CD14-positive monocyte (primary cell): Measurements from ENCODE around the gene MCM3AP. TPM values are rescaled to one million over a fixed set of nuclear protein-coding genes. Genes with fewer than 3 reads are reported as not detected.

Experiments
- DNase-seq, 3 donors: peaks; one replicate each; pipeline ENCODE4 v3.0.0-alpha.2; 2011 to 2022
- H2AFZ ChIP-seq: 2 replicates; pipeline ENCODE4 v1.6.0; 2012; ENCODE audit warnings: mild to moderate bottlenecking, low read depth, low read length, inconsistent platforms; ENCODE audit not compliant: insufficient read depth, poor library complexity, severe bottlenecking
- H3K27ac ChIP-seq, 2 donors: 1 replicate in 1 of 2; 2 replicates in 1 of 2; pipeline ENCODE4 v1.5.1; 2012 to 2013; ENCODE audit warnings: low read length in 2 of 2, control low read depth in 1 of 2, inconsistent platforms in 1 of 2, low read depth in 1 of 2, mild to moderate bottlenecking in 1 of 2
- H3K27me3 ChIP-seq, 2 donors: one replicate each; pipeline versions ENCODE4 v1.6.0 to v1.6.1; 2011 to 2013; ENCODE audit warnings: low read length in 2 of 2; ENCODE audit not compliant: control insufficient read depth in 2 of 2, insufficient read depth in 2 of 2
- H3K36me3 ChIP-seq, 2 donors: replicated peaks in 1 of 2; 1 replicate in 1 of 2; 2 replicates in 1 of 2; pipeline versions ENCODE4 v1.5.1 to v1.6.1; 2012 to 2013; ENCODE audit warnings: low read length in 2 of 2, control low read depth in 1 of 2, inconsistent platforms in 1 of 2, mild to moderate bottlenecking in 1 of 2; ENCODE audit not compliant: insufficient read depth in 2 of 2, control insufficient read depth in 1 of 2
- H3K4me1 ChIP-seq, 2 donors: 1 replicate in 1 of 2; 2 replicates in 1 of 2; pipeline versions ENCODE4 v1.5.1 to v1.6.1; 2012 to 2013; ENCODE audit warnings: low read length in 2 of 2, control low read depth in 1 of 2, inconsistent platforms in 1 of 2, mild to moderate bottlenecking in 1 of 2, moderate library complexity in 1 of 2; ENCODE audit not compliant: insufficient read depth in 2 of 2, control insufficient read depth in 1 of 2
- H3K4me2 ChIP-seq: replicated peaks from 2 replicates; pipeline ENCODE3; 2012; ENCODE audit warnings: low read length, moderate library complexity, mild to moderate bottlenecking; ENCODE audit not compliant: poor library complexity, severe bottlenecking; ENCODE audit errors: extremely low read depth
- H3K4me3 ChIP-seq, 3 experiments: fragments of 200-600 bp in 1 of 3; sonication (generic) in 1 of 3; replicated peaks in 1 of 3; 1 replicate in 2 of 3; 2 replicates in 1 of 3; pipeline ENCODE4 v1.5.1; 2011 to 2013; ENCODE audit warnings: low read length in 3 of 3, mild to moderate bottlenecking in 3 of 3, control low read depth in 2 of 3, low read depth in 2 of 3, inconsistent platforms in 1 of 3, moderate library complexity in 1 of 3
- H3K79me2 ChIP-seq: 2 replicates; pipeline ENCODE4 v1.6.0; 2012; ENCODE audit warnings: mild to moderate bottlenecking, control low read depth, inconsistent platforms, low read length, moderate library complexity; ENCODE audit not compliant: insufficient read depth
- H3K9ac ChIP-seq: 2 replicates; pipeline ENCODE4 v1.6.0; 2017; ENCODE audit warnings: low read length, mild to moderate bottlenecking; ENCODE audit not compliant: insufficient read depth, poor library complexity, severe bottlenecking
- H3K9me3 ChIP-seq, 2 donors: replicated peaks in 1 of 2; 1 replicate in 1 of 2; 2 replicates in 1 of 2; pipeline versions ENCODE4 v1.5.1 to v1.6.1; 2012 to 2013; ENCODE audit warnings: low read length in 2 of 2, control low read depth in 1 of 2; ENCODE audit not compliant: control insufficient read depth in 1 of 2, insufficient read depth in 1 of 2
- H4K20me1 ChIP-seq: 2 replicates; pipeline ENCODE4 v1.6.0; 2012; ENCODE audit warnings: mild to moderate bottlenecking, low read length, control low read depth, moderate library complexity; ENCODE audit not compliant: insufficient read depth
- H3K27ac Mint-ChIP-seq, 7 donors: one replicate each; pipeline ENCODE4 v1.8.0; 2020; ENCODE audit warnings: mild to moderate bottlenecking in 7 of 7, mixed read lengths in 7 of 7, moderate library complexity in 6 of 7, inconsistent platforms in 2 of 7
- H3K27me3 Mint-ChIP-seq, 3 donors: one replicate each; pipeline ENCODE4 v1.8.0; 2021 to 2022; ENCODE audit warnings: low read depth in 3 of 3, mild to moderate bottlenecking in 3 of 3, mixed read lengths in 3 of 3, moderate library complexity in 3 of 3, inconsistent platforms in 1 of 3
- H3K36me3 Mint-ChIP-seq, 2 donors: one replicate each; pipeline ENCODE4 v1.8.0; 2020; ENCODE audit warnings: mixed read lengths in 2 of 2, inconsistent platforms in 1 of 2, mild to moderate bottlenecking in 1 of 2
- H3K4me1 Mint-ChIP-seq: one replicate; pipeline ENCODE4 v1.8.0; 2020; ENCODE audit warnings: mild to moderate bottlenecking, mixed read lengths
- H3K4me3 Mint-ChIP-seq, 2 donors: one replicate each; pipeline ENCODE4 v1.8.0; 2020; ENCODE audit warnings: mild to moderate bottlenecking in 2 of 2, mixed read lengths in 2 of 2, moderate library complexity in 1 of 2
- H3K9me3 Mint-ChIP-seq, 7 donors: one replicate each; pipeline ENCODE4 v1.8.0; 2020 to 2022; ENCODE audit warnings: mixed read lengths in 7 of 7, mild to moderate bottlenecking in 6 of 7, moderate library complexity in 6 of 7, inconsistent platforms in 2 of 7
- WGBS: methylation state at CpG from one replicate; pipeline ENCODE4 v1.1.5; 2013; ENCODE audit warnings: missing lambda C conversion rate; ENCODE audit not compliant: insufficient coverage; 5-methylcytosine and 5-hydroxymethylcytosine counted together
- intact Hi-C, 2 donors: fragments of 100-400 bp; cut with micrococcal nuclease; formaldehyde crosslinking; loops; one replicate each; pipeline versions ENCODE4 v1.15.0 to v1.15.1; 2023
- polyA plus RNA-seq, 3 donors: library from polyadenylated mRNA; depleted of rRNA in 1 of 3; unstranded in 2 of 3; stranded (reverse) in 1 of 3; fragments of 300-500 nt in 2 of 3; fragments of >200 nt in 1 of 3; fragmentation: Illumina TruSeq in 2 of 3; gene quantifications; 1 replicate in 2 of 3; 2 replicates in 1 of 3; pipeline ENCODE4 v1.2.3, GENCODE V29; 2012 to 2021
- TF ChIP-seq, protein P1 (sequence below): fragments of 200-600 bp; IDR thresholded peaks from one replicate; pipeline ENCODE4 v1.8.0; 2022; ENCODE audit warnings: antibody characterized with exemption, mild to moderate bottlenecking

The MCM3AP gene
- polyA plus RNA-seq, 3 donors = 30.9 to 62.4 (median 32.7) TPM

DNA sequence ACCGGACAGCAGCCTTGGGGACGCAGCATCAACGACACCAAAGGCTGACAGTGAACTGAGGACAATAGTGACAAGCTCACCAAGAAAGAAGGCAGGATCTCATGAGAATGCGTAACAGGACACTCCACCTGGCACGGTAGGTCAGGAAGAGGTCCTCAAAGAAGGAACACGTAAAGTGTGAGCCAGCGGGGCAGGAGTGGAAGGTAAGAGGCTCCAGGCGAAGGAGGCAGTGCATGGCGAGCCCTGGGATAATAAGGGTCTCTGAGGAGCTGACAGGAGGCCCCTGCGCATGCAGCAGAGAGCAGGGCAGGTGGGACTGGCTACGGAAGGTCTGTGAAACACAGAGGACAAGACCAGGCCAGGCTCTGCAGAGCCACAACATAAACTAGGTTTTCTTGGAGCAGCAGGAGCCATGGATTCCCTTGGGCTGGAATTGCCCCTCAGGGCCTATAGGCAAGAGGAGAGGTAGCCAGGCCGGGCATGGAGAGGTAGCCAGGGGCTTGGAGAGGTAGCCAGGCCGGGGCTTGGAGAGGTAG, 65.1 kb downstream of the MCM3AP start:
- no peak overlapping the region for H2AFZ ChIP-seq
- H3K9ac ChIP-seq = no peak overlapping the region
- peaks cover 19 to 26% of the 10 kb centered on the region in 2 donors for H3K36me3 Mint-ChIP-seq
- no peaks in the 10 kb centered on the region for H3K27me3 ChIP-seq
- TF ChIP-seq, protein P1, sequence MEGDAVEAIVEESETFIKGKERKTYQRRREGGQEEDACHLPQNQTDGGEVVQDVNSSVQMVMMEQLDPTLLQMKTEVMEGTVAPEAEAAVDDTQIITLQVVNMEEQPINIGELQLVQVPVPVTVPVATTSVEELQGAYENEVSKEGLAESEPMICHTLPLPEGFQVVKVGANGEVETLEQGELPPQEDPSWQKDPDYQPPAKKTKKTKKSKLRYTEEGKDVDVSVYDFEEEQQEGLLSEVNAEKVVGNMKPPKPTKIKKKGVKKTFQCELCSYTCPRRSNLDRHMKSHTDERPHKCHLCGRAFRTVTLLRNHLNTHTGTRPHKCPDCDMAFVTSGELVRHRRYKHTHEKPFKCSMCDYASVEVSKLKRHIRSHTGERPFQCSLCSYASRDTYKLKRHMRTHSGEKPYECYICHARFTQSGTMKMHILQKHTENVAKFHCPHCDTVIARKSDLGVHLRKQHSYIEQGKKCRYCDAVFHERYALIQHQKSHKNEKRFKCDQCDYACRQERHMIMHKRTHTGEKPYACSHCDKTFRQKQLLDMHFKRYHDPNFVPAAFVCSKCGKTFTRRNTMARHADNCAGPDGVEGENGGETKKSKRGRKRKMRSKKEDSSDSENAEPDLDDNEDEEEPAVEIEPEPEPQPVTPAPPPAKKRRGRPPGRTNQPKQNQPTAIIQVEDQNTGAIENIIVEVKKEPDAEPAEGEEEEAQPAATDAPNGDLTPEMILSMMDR = no peak
- H3K9me3 Mint-ChIP-seq = peaks cover 0 to 2% (median 0%) of the 10 kb centered on the region in 7 donors
- peaks cover 0 to 1% (median 0%) of the 10 kb centered on the region in 3 donors for H3K27me3 Mint-ChIP-seq
- no peak overlapping the region for H3K4me3 Mint-ChIP-seq
- no peak overlapping the region for H3K4me2 ChIP-seq
- H3K9me3 ChIP-seq = no peaks in the 10 kb centered on the region
- H3K27ac ChIP-seq = no peak overlapping the region
- DNase-seq = no peak
- peaks cover 0 to 16% of the 10 kb centered on the region in 2 donors for H3K36me3 ChIP-seq
- H4K20me1 ChIP-seq = no peaks in the 10 kb centered on the region
- H3K4me1 Mint-ChIP-seq = no peaks in the 10 kb centered on the region
- no peaks in the 10 kb centered on the region for H3K4me1 ChIP-seq
- H3K79me2 ChIP-seq = no peaks in the 10 kb centered on the region
- H3K4me3 ChIP-seq = no peak overlapping the region
- H3K27ac Mint-ChIP-seq = peak overlapping the region in 3 of 7 donors; percentile 20 to 39 (median 37)
- intact Hi-C loops = no loop called here
- WGBS = 95% methylated on average over 13 of the region's 13 CpGs

DNA sequence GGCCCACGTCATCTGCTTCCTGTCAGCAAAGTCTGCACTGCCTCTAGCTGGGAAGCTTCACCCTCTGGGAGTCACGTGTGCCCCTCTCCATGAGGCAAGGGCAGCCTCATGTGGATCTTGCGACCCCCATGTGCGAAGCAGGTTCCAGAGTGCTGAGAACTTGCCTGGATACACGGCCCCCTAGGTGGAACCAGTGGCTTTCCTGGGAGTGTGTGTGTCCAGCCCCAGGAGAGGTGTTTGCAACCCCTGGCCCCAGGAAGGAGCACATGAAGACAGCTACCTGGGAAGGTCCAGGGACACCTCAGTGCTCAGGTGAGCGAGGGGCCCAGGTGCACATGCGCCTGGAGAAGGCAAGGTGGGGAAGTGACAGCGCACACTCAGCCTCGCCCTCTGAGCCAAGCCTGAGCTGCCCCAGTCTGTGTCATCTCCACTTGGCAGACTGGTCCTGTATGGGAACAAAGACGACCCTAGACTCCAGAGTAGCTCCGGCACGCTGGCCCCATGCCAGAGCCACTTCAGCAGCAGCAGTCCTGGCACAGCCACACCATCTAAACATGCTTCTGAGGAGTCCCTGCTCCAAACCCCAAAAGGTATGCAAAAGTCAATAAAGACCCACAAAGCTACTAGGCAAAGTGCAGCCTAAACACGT, 65.7 kb downstream of the MCM3AP start:
- no peak overlapping the region for H3K9ac ChIP-seq
- Mint-ChIP-seq H3K4me1 (no peaks in the 10 kb centered on the region), H3K27ac (peak overlapping the region in 2 of 7 donors; percentile 20 to 78), H3K4me3 (no peak overlapping the region), H3K36me3 (peaks cover 19 to 26% of the 10 kb centered on the region in 2 donors), H3K9me3 (no peaks in the 10 kb centered on the region), H3K27me3 (peaks cover 0 to 1% (median 0%) of the 10 kb centered on the region in 3 donors)
- H3K27ac ChIP-seq = no peak overlapping the region
- H3K9me3 ChIP-seq = no peaks in the 10 kb centered on the region
- intact Hi-C loops = no loop called here
- TF ChIP-seq, protein P1 = no peak
- H2AFZ ChIP-seq = no peak overlapping the region
- H3K4me3 ChIP-seq = no peak overlapping the region
- H3K4me2 ChIP-seq = no peak overlapping the region
- DNase-seq = no peak
- H3K36me3 ChIP-seq = peaks cover 0 to 16% of the 10 kb centered on the region in 2 donors
- no peaks in the 10 kb centered on the region for H3K27me3 ChIP-seq
- no peaks in the 10 kb centered on the region for H3K4me1 ChIP-seq
- no peaks in the 10 kb centered on the region for H4K20me1 ChIP-seq
- no peaks in the 10 kb centered on the region for H3K79me2 ChIP-seq
- 84% methylated on average over 13 of the region's 13 CpGs for WGBS
